Fibroblast of skin of abdomen (primary cell): ENCODE measurements around the gene KDM4C.
A peak's percentile ranks its signal among the peaks of the same experiment; 100 is the strongest.

Experiments
- DNase-seq: peaks from one replicate; pipeline ENCODE4 v3.0.0-alpha.2; 2013

KDM4C gene

DNA sequence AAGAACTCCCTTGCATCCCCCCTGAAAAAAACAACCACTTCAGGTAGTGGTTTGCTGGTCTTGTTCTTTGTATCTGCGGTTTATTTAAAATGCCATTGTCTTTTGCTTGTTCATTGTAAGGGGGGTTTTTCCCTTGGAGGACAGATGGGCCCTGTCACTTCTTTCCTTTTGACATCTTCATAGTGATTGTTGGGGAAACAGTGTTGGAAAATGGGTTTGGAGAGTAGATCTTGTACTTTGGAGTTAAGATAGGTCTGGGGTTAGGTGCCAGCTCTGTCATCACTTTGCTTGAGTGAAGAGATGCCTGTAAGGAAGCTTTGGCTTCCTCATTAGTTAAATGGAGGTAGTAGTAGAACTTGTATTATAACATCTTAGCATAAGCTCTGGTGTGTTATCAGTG, 112.4 kb downstream of the KDM4C start:
- DNase-seq: no peak

DNA sequence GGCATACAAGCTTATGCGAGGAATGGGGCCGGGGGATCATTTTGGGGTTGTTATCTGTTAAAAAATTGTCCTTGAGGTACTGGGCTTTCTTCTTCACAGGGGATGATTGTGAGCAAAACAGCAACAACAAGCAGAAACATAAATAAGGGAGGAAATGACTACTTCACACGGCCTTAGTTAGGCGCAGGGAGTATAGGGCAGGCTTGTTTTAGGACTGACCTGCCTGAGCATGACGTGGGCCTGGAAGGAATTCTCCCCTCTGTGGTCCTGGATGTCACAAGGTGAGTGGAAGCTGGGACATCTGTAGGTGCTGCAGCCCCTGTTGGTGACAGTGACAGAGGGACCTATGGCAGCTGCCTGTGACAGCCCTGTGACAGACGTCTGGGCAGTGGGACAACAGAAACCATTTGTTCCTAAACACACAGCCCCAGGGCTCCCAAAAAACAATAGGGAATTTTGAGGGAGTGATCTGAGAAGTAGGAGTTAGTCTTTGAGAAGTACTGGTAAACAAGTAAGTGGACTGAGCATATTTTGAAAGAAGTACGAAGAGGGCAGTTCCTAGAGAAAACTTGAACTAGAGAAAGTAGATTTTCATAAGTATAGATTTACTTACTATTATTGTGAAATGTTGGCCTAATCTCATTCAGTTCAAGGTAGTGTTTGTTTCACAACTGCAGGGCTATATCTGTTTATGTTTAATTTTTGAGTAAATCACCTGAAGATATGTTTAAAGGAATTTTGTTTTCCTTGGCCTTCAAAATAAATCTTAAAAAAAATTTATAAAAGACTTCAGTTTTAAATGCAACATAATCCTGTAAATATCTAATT, 113.1 kb downstream of the KDM4C start:
- DNase-seq: no peak

DNA sequence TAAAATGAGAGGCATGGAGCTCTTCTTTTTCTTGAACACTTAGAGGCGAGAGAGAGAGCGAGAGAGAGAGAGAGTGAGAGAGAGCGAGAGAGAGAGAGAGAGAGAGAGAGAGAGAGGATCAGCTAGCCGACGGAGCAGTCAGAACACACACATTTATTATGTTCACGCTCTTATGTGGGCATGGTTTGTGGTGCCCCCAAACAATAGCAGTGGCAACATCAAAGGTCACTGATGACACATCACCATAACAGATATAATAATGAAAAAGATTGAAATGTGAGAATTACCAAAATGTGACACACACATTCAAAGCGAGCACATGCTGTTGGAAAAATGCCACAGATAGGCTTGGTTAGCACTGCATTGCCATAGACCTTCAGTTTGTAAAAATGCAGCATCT, 116.1 kb downstream of the KDM4C start:
- DNase-seq: peak; percentile 38

DNA sequence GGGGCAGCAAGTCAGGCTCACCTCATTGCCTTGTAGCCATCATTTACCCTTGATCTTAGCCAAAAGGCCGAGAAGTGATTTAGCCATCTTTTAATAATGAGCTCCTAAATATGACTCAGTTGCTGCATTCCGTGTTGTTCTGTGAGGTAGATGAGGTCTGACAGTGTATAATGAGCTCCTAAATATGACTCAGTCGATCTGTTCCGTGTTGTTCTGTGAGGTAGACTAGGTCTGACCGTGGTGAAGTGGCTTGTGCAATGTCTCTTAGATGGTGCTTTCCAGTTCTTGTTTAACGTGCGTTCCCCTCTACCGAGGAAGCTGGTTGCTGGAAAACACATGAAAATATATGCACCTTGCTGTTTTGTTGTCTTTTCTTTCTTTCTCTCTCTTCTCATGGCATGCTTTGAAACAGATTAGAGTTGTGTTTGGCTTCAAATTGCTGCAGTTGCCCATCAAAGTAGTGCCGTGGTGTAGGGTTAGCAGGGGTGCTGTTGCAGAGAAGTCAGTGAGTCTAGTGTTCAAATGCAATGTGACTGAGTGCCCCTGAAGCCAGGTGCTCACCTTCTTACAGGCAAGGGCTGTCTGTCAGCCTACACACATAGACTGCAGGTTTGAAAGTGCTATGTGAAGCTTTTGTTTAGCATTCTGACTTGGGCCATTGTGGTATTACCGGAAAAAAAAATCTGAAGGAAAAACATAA, 118.6 kb downstream of the KDM4C start:
- no peak for DNase-seq

DNA sequence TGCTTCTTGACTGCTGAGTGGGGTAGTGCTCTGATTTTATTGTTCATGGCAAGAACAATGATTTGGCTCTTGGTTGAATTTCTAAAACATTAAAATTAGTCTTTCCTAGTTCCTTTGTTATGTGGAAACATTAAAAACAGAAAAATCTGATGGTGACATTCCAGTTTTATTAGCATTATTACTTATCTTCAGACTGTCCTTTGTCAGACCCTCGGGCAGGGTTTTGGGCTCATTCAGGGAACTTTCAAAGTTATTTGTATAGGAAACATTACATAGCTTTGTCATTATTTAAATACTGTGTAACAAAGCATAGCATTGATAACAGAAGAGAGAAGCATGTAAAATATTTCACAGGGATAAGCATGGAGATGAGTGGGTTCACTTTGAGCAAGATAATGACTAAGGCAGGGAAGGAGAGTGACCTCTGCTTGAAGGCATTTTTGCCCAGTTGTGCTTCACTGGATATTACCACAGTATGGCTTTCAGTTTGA, 119.9 kb downstream of the KDM4C start:
- peak; percentile 42 for DNase-seq

DNA sequence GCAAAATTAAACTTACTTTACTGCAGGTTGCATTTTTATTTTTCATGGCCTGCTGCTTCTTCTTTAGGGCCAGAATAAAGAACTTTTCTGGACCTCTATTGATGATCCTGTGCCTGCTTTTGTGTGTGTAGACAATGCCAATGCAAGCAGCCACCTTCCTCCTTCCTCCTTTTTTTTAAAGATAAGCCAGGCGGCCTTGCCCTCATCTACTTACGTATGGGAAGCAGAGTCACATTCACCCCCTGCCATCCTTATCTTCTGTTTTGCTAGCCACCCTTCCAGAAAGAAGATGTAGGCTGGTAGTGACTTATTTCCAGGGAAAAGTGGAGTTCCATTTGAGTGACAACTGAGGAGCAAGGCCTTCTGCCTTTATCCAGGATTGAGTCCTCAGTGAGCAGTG, 122.9 kb downstream of the KDM4C start:
- DNase-seq: no peak

DNA sequence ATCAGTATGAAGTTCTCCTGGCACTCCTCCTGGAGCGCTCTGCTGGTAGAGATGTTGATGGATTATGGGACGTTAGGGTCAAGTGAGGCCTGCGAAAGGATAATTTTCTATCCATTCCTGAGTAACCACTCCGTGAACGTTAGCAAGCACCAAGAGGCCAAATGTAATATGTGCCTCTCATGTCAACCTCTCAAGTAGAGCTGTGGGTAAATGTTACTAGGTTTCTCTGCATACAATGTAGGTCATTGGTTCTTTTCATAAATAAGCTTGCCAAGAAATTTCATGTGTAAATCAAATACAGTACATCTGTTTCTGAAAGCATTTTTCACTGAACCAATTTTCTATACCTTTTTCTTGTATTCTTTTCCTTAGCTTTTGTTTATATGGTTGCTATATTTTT, 126.3 kb downstream of the KDM4C start:
- DNase-seq: no peak

DNA sequence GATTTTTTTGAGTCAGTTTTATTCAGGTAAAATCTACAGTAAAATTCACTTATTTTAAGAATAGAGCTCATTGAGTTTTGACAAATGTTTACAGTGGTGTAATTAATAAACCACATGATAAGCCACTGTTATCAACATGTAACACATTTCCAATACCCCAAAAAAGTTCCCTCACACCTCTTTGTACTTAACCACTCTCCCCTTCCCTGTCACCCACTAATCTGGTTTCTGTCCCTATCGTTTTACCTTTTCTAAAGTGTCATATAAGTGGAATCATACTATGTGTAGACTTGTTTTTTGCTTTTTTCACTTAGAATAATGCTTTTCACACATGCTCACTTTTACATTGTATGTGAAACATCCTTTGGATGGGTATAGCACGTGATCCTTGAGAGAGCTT, 127.2 kb downstream of the KDM4C start:
- DNase-seq: no peak

DNA sequence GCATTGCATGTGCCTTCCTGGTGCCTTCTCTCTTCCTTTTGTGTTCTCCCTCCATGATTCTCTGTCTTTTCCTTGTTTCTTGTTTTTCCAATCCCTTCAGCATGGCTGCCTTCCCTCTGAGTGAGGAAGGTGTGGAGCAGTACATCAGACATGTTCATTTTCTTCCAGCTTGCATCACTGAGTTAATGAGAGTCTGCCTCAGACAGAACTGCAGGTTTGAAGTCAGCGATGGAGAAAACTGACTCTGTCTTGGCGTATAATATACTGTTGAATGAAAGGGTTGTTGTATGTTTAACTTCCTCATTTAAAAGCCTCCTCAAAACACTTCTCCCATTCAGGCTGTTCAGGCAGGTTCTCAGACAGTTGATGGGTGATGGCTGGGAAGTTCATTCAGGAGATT, 129.3 kb downstream of the KDM4C start:
- DNase-seq: no peak

- no peak for DNase-seq
Measured at GRCh38 chr9:6889868-6890267, 132.1 kb downstream of the KDM4C start.

DNA sequence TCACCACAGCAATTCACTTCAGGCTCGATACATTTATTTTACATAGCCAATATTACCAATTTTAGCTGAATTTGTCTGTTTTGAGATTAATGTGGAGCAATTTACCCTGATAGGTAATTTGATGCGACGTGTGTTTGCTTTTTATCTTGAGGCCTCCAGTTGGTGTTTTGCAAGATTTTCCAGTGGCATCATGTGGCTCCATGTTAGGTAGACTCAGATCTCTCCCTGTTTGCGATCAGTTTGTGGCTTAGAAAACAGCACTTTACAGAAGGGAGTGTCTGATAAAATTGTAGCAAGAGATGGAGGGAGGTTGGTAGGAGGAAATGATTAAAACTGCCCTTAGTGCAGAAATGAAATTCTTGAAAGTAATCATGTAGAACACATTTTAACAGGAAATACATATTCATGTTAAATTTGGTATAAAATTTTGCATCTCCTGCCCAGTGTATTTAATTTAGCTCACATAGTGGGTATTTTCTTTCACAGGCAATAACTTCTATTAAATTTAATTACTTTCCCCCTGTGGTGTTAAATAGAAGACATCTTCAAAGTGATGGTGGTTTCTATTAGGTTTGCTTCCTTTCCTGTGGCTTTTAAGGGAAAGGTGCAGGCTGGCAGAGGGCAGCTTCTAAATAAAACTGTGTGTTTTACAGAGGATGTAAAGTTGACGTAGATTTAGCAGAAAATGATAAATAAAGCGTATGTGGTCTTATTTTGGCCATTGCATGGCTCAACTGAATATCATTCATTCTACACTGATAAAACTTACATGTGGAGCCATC, 135.8 kb downstream of the KDM4C start:
- DNase-seq: no peak

DNA sequence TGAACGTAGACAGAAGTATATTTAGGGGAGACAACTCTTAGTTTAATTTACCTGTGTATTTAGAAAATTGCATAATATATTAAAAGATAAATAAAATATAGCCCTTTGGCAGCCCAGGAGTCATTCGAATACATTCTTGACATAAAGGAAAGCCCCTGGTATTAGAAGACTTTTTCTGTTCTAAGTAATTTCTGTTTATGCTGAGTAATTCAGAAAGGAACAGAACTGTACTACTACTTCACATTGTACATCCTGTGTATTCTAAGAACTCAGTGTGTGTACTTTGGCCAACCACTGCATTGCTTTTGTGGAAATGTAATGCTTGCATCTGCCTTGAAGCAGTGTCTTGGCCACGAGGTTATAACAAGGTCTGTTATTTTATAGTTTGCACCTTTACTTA, 136.4 kb downstream of the KDM4C start:
- no peak for DNase-seq

DNA sequence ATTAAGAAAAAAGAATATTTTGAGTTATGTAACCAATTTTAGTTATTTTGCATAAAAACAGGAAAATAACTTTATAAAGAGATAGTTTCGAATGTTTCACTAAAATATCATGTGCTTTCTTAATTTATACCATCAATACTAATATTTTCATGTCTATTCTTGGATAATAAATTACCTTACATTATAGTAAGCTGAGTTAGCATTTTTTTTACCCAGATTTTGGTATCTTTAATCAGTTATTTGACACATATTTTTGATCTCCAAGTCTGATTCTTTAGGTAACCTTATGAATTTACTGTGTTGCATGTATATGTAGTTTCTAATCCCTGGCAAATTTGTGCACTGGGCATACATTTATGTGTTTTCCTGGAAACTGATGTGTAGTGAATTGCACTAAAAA, 138.0 kb downstream of the KDM4C start:
- no peak for DNase-seq

GRCh38 chr9:6896562-6896961, 138.8 kb downstream of the KDM4C start:
- peak; percentile 6 for DNase-seq

DNA sequence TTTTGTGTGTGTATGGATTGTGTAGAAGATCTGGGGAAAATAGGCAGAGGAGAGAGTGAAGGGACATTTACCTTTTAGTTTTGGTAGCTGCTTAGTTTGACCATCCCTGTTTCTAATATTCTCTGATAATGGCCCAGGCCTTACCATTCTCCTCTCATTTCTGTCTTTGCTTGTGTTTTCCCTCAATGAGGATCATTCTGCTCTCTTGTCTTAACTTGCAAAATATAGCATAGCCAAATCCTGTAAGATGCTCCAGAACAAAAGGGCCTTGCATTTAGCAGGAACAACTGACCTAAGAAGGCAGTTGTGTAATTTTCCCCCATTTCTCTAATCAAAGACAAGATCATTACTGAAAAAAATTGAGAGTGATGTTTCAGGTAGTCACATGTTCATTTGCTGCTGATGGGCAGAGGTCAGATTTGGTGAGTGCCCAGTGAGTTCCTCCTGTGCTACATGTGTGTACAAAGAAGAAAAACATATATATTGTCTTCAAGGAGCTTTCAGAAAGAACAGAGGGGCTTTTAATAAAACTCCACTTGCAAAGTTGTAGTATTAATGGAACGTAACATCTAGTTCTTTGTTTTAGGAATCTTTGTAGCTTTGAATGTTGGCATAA, 139.5 kb downstream of the KDM4C start:
- DNase-seq: no peak

- DNase-seq: no peak
Measured at GRCh38 chr9:6897898-6898302, 140.1 kb downstream of the KDM4C start.

DNA sequence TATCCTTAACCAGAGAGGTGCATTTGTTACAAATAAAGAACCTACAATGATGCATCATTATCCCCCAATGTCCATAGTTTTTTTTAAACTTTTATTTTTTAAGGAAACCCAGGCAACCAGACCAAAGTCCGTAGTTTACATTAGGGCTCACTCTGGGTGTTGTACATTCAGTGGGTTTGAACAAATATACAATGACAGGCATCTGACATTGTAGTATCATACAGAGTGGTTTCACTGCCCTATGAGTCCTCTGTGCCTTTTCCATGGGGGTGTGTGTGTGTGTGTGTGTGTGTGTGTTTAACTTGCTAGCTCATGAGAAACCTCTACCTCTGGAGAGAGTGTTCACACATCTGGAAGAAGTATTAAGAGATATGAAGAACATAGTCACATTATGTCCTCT, 141.5 kb downstream of the KDM4C start:
- DNase-seq: no peak

GRCh38 chr9:6900440-6900883, 142.7 kb downstream of the KDM4C start:
- no peak for DNase-seq

DNA sequence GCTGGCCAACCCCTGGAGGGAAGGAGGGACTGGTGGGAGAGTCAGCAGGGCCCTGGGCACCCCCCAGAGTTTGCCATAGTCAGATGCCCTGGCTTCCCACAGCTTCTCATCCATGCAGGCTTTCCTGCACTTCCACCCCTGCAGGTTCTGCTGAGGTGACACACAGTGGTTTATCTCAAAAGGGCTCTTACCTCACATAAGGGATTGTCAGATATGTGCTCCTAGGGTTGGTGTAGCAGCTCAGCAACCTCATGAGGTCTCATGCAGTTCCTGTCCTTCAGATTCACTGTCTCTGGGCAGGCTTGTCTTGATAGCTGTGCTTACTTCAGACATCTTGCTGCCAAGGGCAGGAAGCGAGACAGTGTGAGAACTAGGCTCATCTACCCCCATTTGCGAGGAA, 143.4 kb downstream of the KDM4C start:
- DNase-seq: no peak

- DNase-seq: no peak
Measured at GRCh38 chr9:6902423-6902822, 144.7 kb downstream of the KDM4C start.

GRCh38 chr9:6904371-6904770, 146.6 kb downstream of the KDM4C start:
- no peak for DNase-seq

GRCh38 chr9:6905850-6906375, 148.1 kb downstream of the KDM4C start:
- no peak for DNase-seq
